Bronchial epithelial cell (primary cell): ENCODE data around the gene ALKBH3. TPM values are rescaled to one million over a fixed set of nuclear protein-coding genes. Genes with fewer than 3 reads are reported as not detected.

ENCODE experiments used
- DNase-seq: peaks from one replicate; pipeline ENCODE4 v3.0.0-alpha.2; 2010; ENCODE audit warnings: low read depth
- FAIRE-seq: peaks from 2 replicates; lab custom pipeline; 2011; peaks lifted over from hg19 to GRCh38; lab: Jason Lieb, UNC
- H3K27me3 ChIP-seq: 2 replicates; pipeline ENCODE4 v1.5.1; 2011; ENCODE audit warnings: low read length; ENCODE audit not compliant: control insufficient read depth, insufficient read depth
- H3K36me3 ChIP-seq: 2 replicates; pipeline ENCODE4 v1.5.1; 2011; ENCODE audit warnings: low read length; ENCODE audit not compliant: control insufficient read depth, insufficient read depth
- H3K4me3 ChIP-seq: 2 replicates; pipeline ENCODE4 v1.5.1; 2011; ENCODE audit warnings: mild to moderate bottlenecking, low read depth, low read length, control low read depth
- CTCF ChIP-seq: IDR thresholded peaks from 2 replicates; pipeline ENCODE4 v1.5.1; 2011; ENCODE audit warnings: mild to moderate bottlenecking, moderate library complexity, low read length, control low read depth, inconsistent platforms; ENCODE audit not compliant: insufficient read depth, severe bottlenecking
- total RNA-seq: library from RNA; depleted of rRNA; stranded (reverse); fragments of >200 nt; gene quantifications from 2 replicates; pipeline ENCODE4 v1.2.1, GENCODE V29; 2014

Gene ALKBH3
- total RNA-seq, 1 donor from 2014 or later: 67.7 TPM

GRCh38 chr11:43957571-43957970 is 76.9 kb downstream of the ALKBH3 start:
- H3K27me3 ChIP-seq: no peaks in the 10 kb centered on the region
- DNase-seq (no peak), FAIRE-seq (no peak)
- H3K36me3 ChIP-seq: no peaks in the 10 kb centered on the region
- TF ChIP-seq CTCF: no peak
- H3K4me3 ChIP-seq: no peak overlapping the region

- no peak overlapping the region for H3K4me3 ChIP-seq
- H3K27me3 ChIP-seq: no peaks in the 10 kb centered on the region
- TF ChIP-seq CTCF: no peak
- peak; percentile 28 for FAIRE-seq
- H3K36me3 ChIP-seq: no peaks in the 10 kb centered on the region
- DNase-seq: no peak
Measured at GRCh38 chr11:43959321-43959995, 78.8 kb downstream of the ALKBH3 start.

DNA sequence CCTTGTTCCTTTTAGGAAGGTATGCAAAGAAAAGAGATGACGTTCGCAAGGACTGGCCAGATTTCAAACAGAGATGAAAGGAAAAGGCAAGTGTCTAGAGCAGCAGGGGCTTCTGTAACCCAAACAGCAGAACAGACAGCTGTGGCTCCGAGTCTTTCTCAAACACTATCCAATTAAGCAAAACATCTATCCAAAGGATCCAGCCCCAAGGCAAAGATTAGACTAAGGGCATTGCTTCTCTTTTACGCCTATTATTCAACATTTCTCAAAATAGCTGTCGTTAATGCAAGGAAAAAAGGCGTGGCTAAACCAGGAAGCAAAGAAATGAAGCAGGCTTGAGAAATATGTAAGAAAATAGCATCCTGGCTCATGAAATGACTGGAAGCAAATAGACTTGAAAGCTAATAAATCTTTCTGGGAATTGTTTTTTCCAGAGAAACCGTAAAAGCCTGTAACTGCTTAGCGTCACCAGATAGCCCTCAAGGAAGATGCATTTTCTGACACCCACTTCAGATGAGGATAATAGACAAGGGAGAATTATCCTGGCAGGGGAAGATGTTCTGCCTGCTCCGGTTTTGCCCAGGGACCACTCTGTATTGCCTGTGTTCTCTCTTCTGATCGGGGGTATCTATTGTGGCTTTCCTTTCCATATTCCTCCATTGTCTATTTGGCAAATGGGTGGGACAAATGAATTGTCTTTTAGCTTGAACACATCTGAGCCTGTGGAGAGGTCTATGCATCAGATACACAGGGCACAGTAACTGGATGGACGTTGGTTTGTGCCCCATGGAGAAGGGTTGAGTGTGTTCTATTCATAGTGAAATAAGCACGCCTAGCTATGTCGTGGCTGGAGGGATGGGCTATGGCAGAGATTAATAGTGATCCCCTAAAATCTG is 82.0 kb downstream of the ALKBH3 start:
- Histone ChIP-seq H3K36me3 (no peaks in the 10 kb centered on the region), H3K4me3 (no peak overlapping the region), H3K27me3 (no peaks in the 10 kb centered on the region)
- FAIRE-seq: peak; percentile 75
- no peak for TF ChIP-seq CTCF
- DNase-seq: no peak

DNA sequence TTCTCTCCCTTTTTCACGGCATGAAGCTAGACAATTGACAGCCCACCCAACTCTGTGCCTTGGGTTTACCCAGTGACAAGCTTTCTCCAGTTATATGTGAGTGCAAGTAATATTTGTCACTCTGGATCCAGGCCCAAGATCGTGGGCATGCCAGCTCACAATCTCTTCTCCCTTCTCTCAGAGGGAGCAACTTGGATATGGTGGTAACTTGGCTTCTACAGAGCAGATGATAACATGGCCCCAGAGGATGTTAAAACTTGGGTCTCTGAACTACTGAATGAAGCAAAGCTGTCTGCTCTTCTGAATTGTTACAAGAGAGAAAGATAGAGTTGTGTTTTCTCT is 82.6 kb downstream of the ALKBH3 start:
- Histone ChIP-seq H3K4me3 (no peak overlapping the region), H3K36me3 (no peaks in the 10 kb centered on the region), H3K27me3 (no peaks in the 10 kb centered on the region)
- FAIRE-seq (no peak), DNase-seq (no peak)
- no peak for TF ChIP-seq CTCF

- TF ChIP-seq CTCF: no peak
- Histone ChIP-seq H3K4me3 (no peak overlapping the region), H3K27me3 (no peaks in the 10 kb centered on the region), H3K36me3 (no peaks in the 10 kb centered on the region)
- DNase-seq (no peak), FAIRE-seq (no peak)
Measured at GRCh38 chr11:43967661-43968060, 87.0 kb downstream of the ALKBH3 start.
